Neutrophil (primary cell): ENCODE results near the gene RRP1B.
A peak's percentile ranks its signal among the peaks of the same experiment; 100 is the strongest.
"Not testable (repeated sequence)": the region's sequence is repeated elsewhere in the genome, so short reads cannot be mapped to it uniquely, and the experiment has no call there.

Experiments used
- H3K27ac ChIP-seq: fragments of 200-600 bp; sonication (generic); 2 replicates; pipeline ENCODE4 v1.5.1; 2016; ENCODE audit warnings: mild to moderate bottlenecking, moderate library complexity
- H3K27me3 ChIP-seq: fragments of 200-600 bp; sonication (generic); 2 replicates; pipeline ENCODE4 v1.6.0; 2016; ENCODE audit warnings: mild to moderate bottlenecking
- H3K36me3 ChIP-seq: fragments of 200-600 bp; sonication (generic); 2 replicates; pipeline ENCODE4 v1.5.1; 2017
- H3K4me1 ChIP-seq, 2 experiments: fragments of 200-600 bp in 1 of 2; sonication (generic) in 1 of 2; 1 replicate in 1 of 2; 2 replicates in 1 of 2; pipeline versions ENCODE4 v1.5.1 to v1.6.1; 2013 to 2016; ENCODE audit warnings: low read depth in 1 of 2, low read length in 1 of 2, mild to moderate bottlenecking in 1 of 2, moderate library complexity in 1 of 2; ENCODE audit not compliant: control insufficient read depth in 1 of 2, insufficient read depth in 1 of 2
- H3K4me3 ChIP-seq, 2 experiments: fragments of 200-600 bp in 1 of 2; sonication (generic) in 1 of 2; 1 replicate in 1 of 2; 2 replicates in 1 of 2; pipeline ENCODE4 v1.5.1; 2013 to 2016; ENCODE audit warnings: low read depth in 1 of 2, low read length in 1 of 2, mild to moderate bottlenecking in 1 of 2, moderate library complexity in 1 of 2
- H3K9me3 ChIP-seq: fragments of 200-600 bp; sonication (generic); 2 replicates; pipeline ENCODE4 v1.5.1; 2016
- CTCF ChIP-seq: fragments of 200-600 bp; sonication (generic); IDR thresholded peaks from 2 replicates; pipeline ENCODE4 v1.5.1; 2016; ENCODE audit warnings: antibody characterized with exemption

The RRP1B gene

GRCh38 chr21:43679951-43680350, 20.6 kb downstream of the RRP1B start:
- no peaks in the 10 kb centered on the region for H3K9me3 ChIP-seq
- H3K4me3 ChIP-seq: no peak overlapping the region
- no peak for TF ChIP-seq CTCF
- peaks cover 25% of the 10 kb centered on the region for H3K36me3 ChIP-seq
- H3K27ac ChIP-seq: no peak overlapping the region
- H3K4me1 ChIP-seq: no peaks in the 10 kb centered on the region
- no peaks in the 10 kb centered on the region for H3K27me3 ChIP-seq

DNA sequence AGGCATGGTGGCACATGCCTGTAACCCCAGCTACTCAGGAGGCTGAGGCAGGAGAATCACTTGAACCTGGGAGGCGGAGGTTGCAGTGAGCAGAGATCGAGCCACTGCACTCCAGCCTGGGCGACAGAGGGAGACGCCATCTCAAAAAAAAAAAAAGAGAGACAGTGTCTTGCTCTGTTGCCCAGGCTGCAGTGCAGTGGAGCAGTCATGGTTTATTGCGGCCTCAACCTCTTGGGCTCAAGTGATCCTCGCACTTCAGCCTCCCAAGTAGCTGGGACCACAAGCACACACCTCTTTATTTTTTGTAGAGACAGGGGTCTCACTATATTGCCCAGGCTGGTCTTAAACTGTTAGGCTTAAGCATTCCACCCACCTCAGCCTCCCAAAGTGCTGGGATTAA, 21.1 kb downstream of the RRP1B start:
- not testable (repeated sequence) for H3K27ac ChIP-seq, H3K27me3 ChIP-seq, H3K4me1 ChIP-seq, H3K9me3 ChIP-seq, H3K4me3 ChIP-seq
- peaks cover 20% of the 10 kb centered on the region for H3K36me3 ChIP-seq

- Histone ChIP-seq H3K36me3 (peaks cover 20% of the 10 kb centered on the region), H3K27me3 (no peaks in the 10 kb centered on the region), H3K27ac (no peak overlapping the region), H3K9me3 (no peaks in the 10 kb centered on the region), H3K4me1 (no peaks in the 10 kb centered on the region), H3K4me3 (no peak overlapping the region)
- TF ChIP-seq CTCF: no peak
Observed at GRCh38 chr21:43681650-43682049, 22.3 kb downstream of the RRP1B start.

- peaks cover 17% of the 10 kb centered on the region for H3K36me3 ChIP-seq
- no peaks in the 10 kb centered on the region for H3K9me3 ChIP-seq
- no peak overlapping the region for H3K4me3 ChIP-seq
- no peaks in the 10 kb centered on the region for H3K27me3 ChIP-seq
- H3K4me1 ChIP-seq: peaks cover 14 to 20% of the 10 kb centered on the region in 2 experiments
- H3K27ac ChIP-seq: no peak overlapping the region
- TF ChIP-seq CTCF: no peak
Observed at GRCh38 chr21:43684424-43684823, 25.1 kb downstream of the RRP1B start.

DNA sequence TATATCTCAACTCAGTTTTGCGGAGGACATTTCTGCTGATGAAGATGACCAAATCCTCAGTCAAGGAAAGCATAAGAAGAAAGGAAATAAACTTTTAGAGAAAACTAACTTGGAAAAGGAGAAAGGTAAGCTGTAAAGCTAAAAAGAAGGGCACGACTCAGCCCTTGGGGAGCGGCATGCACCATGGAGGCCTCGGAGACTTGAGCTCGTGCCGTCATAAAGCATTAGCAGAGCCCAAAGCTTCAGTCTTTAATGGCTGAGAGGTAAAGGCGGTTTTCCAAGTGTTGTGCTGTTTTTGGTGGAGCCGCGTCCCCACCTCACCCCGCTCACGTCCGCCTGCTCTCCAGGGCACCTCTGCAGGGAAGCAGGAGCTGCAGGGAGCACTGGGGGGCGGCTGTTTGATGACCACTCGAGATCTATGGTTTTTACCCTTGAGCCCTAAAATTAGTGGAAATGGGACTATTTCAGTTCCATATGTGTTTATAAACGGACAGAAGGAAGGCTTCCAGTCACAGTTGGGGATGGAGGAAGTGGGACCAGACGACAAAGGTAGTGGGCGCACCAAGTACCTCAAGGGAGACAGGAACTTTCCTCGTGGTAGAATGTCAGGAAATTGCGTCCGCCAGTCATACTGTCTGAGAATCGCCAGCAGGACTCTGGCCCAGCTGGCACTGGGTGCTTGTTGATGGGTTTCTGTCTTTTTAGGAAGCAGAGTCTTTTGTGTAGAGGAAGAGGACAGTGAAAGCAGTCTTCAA, 27.6 kb downstream of the RRP1B start:
- TF ChIP-seq CTCF: no peak
- H3K27ac ChIP-seq: peak overlapping the region; percentile 64
- H3K9me3 ChIP-seq: no peaks in the 10 kb centered on the region

DNA sequence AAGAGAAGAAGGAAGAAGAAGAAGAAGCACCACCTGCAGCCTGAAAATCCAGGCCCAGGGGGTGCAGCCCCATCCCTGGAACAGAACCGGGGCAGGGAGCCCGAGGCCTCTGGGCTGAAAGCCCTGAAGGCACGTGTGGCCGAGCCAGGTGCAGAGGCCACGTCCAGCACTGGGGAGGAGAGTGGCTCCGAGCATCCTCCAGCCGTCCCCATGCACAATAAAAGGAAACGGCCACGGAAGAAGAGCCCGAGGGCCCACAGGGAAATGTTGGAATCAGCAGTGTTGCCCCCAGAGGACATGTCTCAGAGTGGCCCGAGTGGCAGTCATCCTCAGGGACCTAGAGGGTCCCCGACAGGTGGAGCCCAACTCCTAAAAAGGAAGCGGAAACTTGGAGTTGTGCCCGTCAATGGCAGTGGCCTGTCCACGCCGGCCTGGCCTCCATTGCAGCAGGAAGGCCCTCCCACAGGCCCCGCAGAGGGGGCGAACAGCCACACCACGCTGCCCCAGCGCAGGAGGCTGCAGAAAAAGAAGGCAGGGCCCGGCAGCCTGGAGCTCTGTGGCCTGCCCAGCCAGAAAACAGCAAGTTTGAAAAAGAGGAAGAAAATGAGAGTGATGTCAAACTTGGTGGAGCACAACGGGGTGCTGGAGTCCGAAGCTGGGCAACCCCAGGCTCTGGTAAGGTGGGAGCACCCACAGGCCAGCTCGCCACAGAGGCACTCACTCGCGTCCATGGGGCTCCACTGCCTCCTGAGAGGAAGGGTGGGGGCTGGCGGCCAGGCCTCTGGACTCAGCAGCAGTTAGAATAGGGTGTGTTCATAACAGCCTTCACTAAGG, 28.4 kb downstream of the RRP1B start:
- Histone ChIP-seq H3K36me3 (peaks cover 32% of the 10 kb centered on the region), H3K27me3 (no peaks in the 10 kb centered on the region), H3K4me3 (no peak overlapping the region), H3K4me1 (peaks cover 14 to 20% of the 10 kb centered on the region in 2 experiments), H3K27ac (peak overlapping the region; percentile 64), H3K9me3 (no peaks in the 10 kb centered on the region)
- TF ChIP-seq CTCF: no peak

More for the DNA sequence above, 27.6 kb downstream of the RRP1B start:
- H3K36me3 ChIP-seq: peaks cover 29% of the 10 kb centered on the region
- peaks cover 14 to 20% of the 10 kb centered on the region in 2 experiments for H3K4me1 ChIP-seq
- H3K27me3 ChIP-seq: no peaks in the 10 kb centered on the region
- no peak overlapping the region for H3K4me3 ChIP-seq
